K562 (cell line): Measurements from ENCODE around the gene PFDN2. TPM values are rescaled to one million over a fixed set of nuclear protein-coding genes. Genes with fewer than 3 reads are reported as not detected.

Source experiments
- DACH1 ChIP-seq: fragments of 450-650 bp; IDR thresholded peaks from 2 replicates; pipeline ENCODE4 v1.6.1; 2018; ENCODE audit not compliant: partially characterized antibody
- GABPA ChIP-seq: fragments of 200-800 bp; sonication (Bioruptor generic); conservative IDR thresholded peaks from 2 replicates; pipeline ENCODE4 v1.6.1; 2016; ENCODE audit warnings: low read depth, missing genetic modification characterization, missing compliant biosample characterization
- HLTF ChIP-seq: fragments of 450-650 bp; IDR thresholded peaks from 2 replicates; pipeline ENCODE4 v1.6.1; 2016
- KLF1 ChIP-seq: fragments of 450-650 bp; IDR thresholded peaks from 2 replicates; pipeline ENCODE4 v1.6.1; 2016; ENCODE audit warnings: missing genetic modification characterization, missing compliant biosample characterization
- MAZ ChIP-seq, 2 experiments: fragments of 450-650 bp in 1 of 2; sonication (generic) in 1 of 2; formaldehyde crosslinking; IDR thresholded peaks in 1 of 2; conservative IDR thresholded peaks in 1 of 2; 2 replicates each; pipeline versions ENCODE4 v1.4.0 to v1.5.0; 2020; ENCODE audit warnings: mild to moderate bottlenecking in 1 of 2, missing genetic modification reagents in 1 of 2
- MED1 ChIP-seq: sonication (generic); formaldehyde crosslinking; IDR thresholded peaks from 2 replicates; pipeline ENCODE4 v1.8.1; 2023; ENCODE audit warnings: missing genetic modification reagents, borderline replicate concordance
- NR2F6 ChIP-seq: fragments of 450-650 bp; formaldehyde crosslinking; IDR thresholded peaks from 2 replicates; pipeline ENCODE4 v1.4.0; 2020; ENCODE audit warnings: mild to moderate bottlenecking
- NUFIP1 ChIP-seq: fragments of 450-650 bp; IDR thresholded peaks from 2 replicates; pipeline ENCODE4 v1.6.1; 2018; ENCODE audit not compliant: partially characterized antibody
- PHF21A ChIP-seq: fragments of 450-650 bp; IDR thresholded peaks from 2 replicates; pipeline ENCODE4 v1.6.1; 2017; ENCODE audit warnings: low read depth, borderline replicate concordance
- RB1 ChIP-seq: fragments of 450-650 bp; IDR thresholded peaks from 2 replicates; pipeline ENCODE4 v1.6.1; 2017; ENCODE audit warnings: low read depth, mild to moderate bottlenecking
- RFX5 ChIP-seq: IDR thresholded peaks from 2 replicates; pipeline ENCODE4 v1.6.1; 2011; ENCODE audit warnings: low read depth, mild to moderate bottlenecking, improper control_type of control experiment, low read length
- SIRT6 ChIP-seq: IDR thresholded peaks from one replicate; pipeline ENCODE4 v1.6.1; 2012; ENCODE audit warnings: low read depth, mild to moderate bottlenecking, control low read depth, inconsistent platforms, low read length, moderate library complexity
- SIX5 ChIP-seq, 2 experiments: IDR thresholded peaks; 2 replicates each; pipeline ENCODE4 v1.6.1; 2011; ENCODE audit warnings: low read length in 2 of 2, borderline replicate concordance in 1 of 2, low read depth in 1 of 2, mild to moderate bottlenecking in 1 of 2, moderate library complexity in 1 of 2; ENCODE audit not compliant: insufficient read depth in 1 of 2
- ZBTB2 ChIP-seq: fragments of 450-650 bp; IDR thresholded peaks from 2 replicates; pipeline ENCODE4 v1.6.1; 2016; ENCODE audit warnings: antibody characterized with exemption
- ZBTB8A ChIP-seq: fragments of 450-650 bp; IDR thresholded peaks from 2 replicates; pipeline ENCODE4 v1.6.1; 2018; ENCODE audit warnings: mild to moderate bottlenecking, moderate library complexity; ENCODE audit not compliant: partially characterized antibody
- ZHX1 ChIP-seq: fragments of 150-350 bp; conservative IDR thresholded peaks from 2 replicates; pipeline ENCODE4 v1.6.1; 2014; ENCODE audit warnings: low read length
- ZNF717 ChIP-seq: fragments of 250-450 bp; sonication (Bioruptor Pico); IDR thresholded peaks from 2 replicates; pipeline ENCODE4 v1.5.0; 2021
- ZNF766 ChIP-seq: fragments of 200-800 bp; sonication (Bioruptor generic); conservative IDR thresholded peaks from 2 replicates; pipeline ENCODE4 v1.6.1; 2016; ENCODE audit warnings: missing genetic modification characterization, missing compliant biosample characterization
- polyA plus RNA-seq, 8 experiments: library from polyadenylated mRNA; depleted of rRNA in 4 of 8; stranded (reverse) in 5 of 8; unstranded in 3 of 8; fragments of >200 nt; fragmentation: Nextera tagmentation in 2 of 8; fragmentation: Illumina TruSeq in 1 of 8; extraction: Ambion mirVana in 2 of 8; extraction: Trizol in 1 of 8; gene quantifications; 2 replicates each; pipeline versions ENCODE4 v1.2.1 to v1.2.3, GENCODE V29; 2011 to 2014; ENCODE audit warnings: inconsistent platforms in 1 of 8, missing spikeins in 1 of 8
- total RNA-seq, 7 experiments: library from RNA; depleted of rRNA in 6 of 7; stranded (reverse); fragments of >200 nt in 6 of 7; fragmentation: Illumina TruSeq in 2 of 7; extraction: Trizol in 2 of 7; gene quantifications; 2 replicates each; pipeline versions ENCODE4 v1.2.1 to v1.2.3, GENCODE V29; 2011 to 2021; ENCODE audit warnings: low replicate concordance in 1 of 7
- TF ChIP-seq, protein P1 (sequence below): fragments of 450-650 bp; IDR thresholded peaks from 2 replicates; pipeline ENCODE4 v1.6.1; 2017; ENCODE audit warnings: antibody characterized with exemption
- TF ChIP-seq, protein P2 (sequence below): sonication (generic); formaldehyde crosslinking; IDR thresholded peaks from 2 replicates; pipeline ENCODE4 v1.9.0; 2022; ENCODE audit warnings: mild to moderate bottlenecking, missing genetic modification reagents

PFDN2 gene
- total and polyA plus RNA-seq, 9 of the 15 experiments (the other 6 are each of a cell fraction or from before 2014, with no cell fraction given) = 50.2 to 361 (median 144) TPM

- TF ChIP-seq, protein P1, sequence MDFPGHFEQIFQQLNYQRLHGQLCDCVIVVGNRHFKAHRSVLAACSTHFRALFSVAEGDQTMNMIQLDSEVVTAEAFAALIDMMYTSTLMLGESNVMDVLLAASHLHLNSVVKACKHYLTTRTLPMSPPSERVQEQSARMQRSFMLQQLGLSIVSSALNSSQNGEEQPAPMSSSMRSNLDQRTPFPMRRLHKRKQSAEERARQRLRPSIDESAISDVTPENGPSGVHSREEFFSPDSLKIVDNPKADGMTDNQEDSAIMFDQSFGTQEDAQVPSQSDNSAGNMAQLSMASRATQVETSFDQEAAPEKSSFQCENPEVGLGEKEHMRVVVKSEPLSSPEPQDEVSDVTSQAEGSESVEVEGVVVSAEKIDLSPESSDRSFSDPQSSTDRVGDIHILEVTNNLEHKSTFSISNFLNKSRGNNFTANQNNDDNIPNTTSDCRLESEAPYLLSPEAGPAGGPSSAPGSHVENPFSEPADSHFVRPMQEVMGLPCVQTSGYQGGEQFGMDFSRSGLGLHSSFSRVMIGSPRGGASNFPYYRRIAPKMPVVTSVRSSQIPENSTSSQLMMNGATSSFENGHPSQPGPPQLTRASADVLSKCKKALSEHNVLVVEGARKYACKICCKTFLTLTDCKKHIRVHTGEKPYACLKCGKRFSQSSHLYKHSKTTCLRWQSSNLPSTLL = no peak
- TF ChIP-seq DACH1 (no peak), MED1 (CRISPR knock-in tag) (no peak), ZBTB8A (no peak), MAZ (CRISPR knock-in tag; conservative IDR thresholded peaks at IDR 0.05 in 1 of 2, IDR thresholded peaks at IDR 0.05 in 1 of 2) (peak in 1 of 2 experiments; percentile 98; a peak in 3 of 4 replicates), PHF21A (no peak), RB1 (peak; percentile 90), ZBTB2 (peak; percentile 67; the same call in 1 of the 2 replicates), HLTF (no peak), ZHX1 (no peak), NR2F6 (no peak), NUFIP1 (no peak), ZNF717 (CRISPR knock-in tag) (no peak), GABPA (tag) (peak; percentile 94), RFX5 (no peak), SIX5 (IDR thresholded peaks at IDR 0.05; ENCODE audit: borderline replicate concordance in 1 of 2, insufficient read depth in 1 of 2, low read depth in 1 of 2, low read length in 2 of 2) (peak; percentile 66 to 75), SIRT6 (no peak), KLF1 (tag) (0 out of 2 replicates have a peak, but pooled peaks have one; percentile 15), ZNF766 (CRISPR knock-in tag) (peak; percentile 95)
- TF ChIP-seq, protein P2, sequence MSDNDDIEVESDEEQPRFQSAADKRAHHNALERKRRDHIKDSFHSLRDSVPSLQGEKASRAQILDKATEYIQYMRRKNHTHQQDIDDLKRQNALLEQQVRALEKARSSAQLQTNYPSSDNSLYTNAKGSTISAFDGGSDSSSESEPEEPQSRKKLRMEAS (CRISPR knock-in tag) = no peak
Measured at GRCh38 chr1:161132410-161133219, 14.8 kb upstream of the PFDN2 start, which contains the start of gene DEDD (continued).
